DND-41 (cell line): ENCODE measurements around the gene CTTNBP2.

Source experiments
- EZH2 ChIP-seq: IDR thresholded peaks from 3 replicates; pipeline ENCODE4 v1.6.1; 2012; ENCODE audit warnings: borderline replicate concordance, low read depth, mild to moderate bottlenecking, moderate library complexity, low read length, inconsistent platforms; ENCODE audit not compliant: severe bottlenecking
- TF ChIP-seq, protein P1 (sequence below): IDR thresholded peaks from 2 replicates; pipeline ENCODE4 v1.5.1; 2012; ENCODE audit warnings: borderline replicate concordance, low read length, moderate library complexity, mild to moderate bottlenecking; ENCODE audit not compliant: poor library complexity, severe bottlenecking; ENCODE audit errors: extremely low read depth

GRCh38 chr7:117857718-117858117 lies 15.5 kb downstream of the CTTNBP2 start:
- no peak for TF ChIP-seq EZH2
- TF ChIP-seq, protein P1, sequence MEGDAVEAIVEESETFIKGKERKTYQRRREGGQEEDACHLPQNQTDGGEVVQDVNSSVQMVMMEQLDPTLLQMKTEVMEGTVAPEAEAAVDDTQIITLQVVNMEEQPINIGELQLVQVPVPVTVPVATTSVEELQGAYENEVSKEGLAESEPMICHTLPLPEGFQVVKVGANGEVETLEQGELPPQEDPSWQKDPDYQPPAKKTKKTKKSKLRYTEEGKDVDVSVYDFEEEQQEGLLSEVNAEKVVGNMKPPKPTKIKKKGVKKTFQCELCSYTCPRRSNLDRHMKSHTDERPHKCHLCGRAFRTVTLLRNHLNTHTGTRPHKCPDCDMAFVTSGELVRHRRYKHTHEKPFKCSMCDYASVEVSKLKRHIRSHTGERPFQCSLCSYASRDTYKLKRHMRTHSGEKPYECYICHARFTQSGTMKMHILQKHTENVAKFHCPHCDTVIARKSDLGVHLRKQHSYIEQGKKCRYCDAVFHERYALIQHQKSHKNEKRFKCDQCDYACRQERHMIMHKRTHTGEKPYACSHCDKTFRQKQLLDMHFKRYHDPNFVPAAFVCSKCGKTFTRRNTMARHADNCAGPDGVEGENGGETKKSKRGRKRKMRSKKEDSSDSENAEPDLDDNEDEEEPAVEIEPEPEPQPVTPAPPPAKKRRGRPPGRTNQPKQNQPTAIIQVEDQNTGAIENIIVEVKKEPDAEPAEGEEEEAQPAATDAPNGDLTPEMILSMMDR = no peak
